NCI-H69 (cell line): ENCODE measurements around the gene HERPUD1.
"Not testable (repeated sequence)": the region's sequence is repeated elsewhere in the genome, so short reads cannot be mapped to it uniquely, and the experiment has no call there.

Experiments
- DNase-seq: peaks from one replicate; lab custom pipeline; 2025; lab: John Stamatoyannopoulos, UW

HERPUD1 gene, protein sequence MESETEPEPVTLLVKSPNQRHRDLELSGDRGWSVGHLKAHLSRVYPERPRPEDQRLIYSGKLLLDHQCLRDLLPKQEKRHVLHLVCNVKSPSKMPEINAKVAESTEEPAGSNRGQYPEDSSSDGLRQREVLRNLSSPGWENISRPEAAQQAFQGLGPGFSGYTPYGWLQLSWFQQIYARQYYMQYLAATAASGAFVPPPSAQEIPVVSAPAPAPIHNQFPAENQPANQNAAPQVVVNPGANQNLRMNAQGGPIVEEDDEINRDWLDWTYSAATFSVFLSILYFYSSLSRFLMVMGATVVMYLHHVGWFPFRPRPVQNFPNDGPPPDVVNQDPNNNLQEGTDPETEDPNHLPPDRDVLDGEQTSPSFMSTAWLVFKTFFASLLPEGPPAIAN

DNA sequence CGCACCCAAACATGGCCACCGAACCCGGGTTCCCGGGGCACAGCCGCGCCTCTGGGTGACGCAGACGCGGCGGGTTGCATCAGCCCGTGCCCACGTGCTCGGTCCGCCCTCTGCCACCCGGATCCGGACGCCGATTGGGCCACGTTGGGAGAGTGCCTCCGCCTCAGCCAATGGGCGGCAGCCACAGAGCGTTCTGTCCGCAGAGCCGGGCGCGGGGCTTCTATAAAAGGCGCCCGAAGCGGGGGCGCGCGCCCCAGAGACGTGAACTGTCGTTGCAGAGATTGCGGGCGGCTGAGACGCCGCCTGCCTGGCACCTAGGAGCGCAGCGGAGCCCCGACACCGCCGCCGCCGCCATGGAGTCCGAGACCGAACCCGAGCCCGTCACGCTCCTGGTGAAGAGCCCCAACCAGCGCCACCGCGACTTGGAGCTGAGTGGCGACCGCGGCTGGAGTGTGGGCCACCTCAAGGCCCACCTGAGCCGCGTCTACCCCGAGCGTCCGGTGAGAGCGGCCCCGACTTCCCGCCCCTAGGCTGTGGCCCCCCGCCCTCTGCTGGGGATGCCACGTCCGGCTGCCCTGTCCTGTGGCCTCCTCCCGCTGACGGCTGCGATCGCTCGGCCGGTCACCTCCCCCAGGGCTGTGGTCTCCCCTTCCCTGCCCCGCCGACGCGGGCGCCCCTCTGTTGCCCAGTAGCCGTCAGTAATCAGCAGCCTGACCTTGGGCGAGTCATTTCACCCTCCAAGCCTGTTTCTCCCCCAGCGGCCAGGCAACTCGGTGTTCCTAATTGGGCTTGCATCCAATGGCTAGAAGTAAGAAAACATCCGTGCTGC lies at the start of gene HERPUD1:
Gene HERPUD1, plus strand, starts transcription at position 251 of the 829 bp plus-strand sequence. Its CDS starts 103 bp downstream, at position 354.
- DNase-seq = peak; percentile 96

DNA sequence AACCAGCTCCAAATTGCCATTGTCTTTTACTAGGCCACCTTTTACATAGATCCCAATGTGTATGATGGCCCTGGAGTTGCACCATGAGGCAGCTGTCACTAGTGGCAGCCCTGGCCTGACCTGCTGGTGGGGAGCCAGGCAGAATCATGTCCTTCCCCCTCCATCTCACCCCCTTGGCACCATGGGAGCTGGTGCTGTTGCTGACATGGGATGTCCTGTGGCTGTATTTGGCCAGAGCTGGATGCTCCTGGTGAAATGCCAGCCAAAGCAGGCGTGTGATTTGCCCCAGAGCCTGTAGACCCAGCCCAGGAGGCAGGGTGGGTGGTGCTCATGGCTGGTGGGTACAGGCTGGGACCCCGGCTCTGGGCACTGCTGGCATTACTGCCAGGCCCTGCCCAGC lies 48.4 kb upstream of the HERPUD1 start:
- DNase-seq = no peak

DNA sequence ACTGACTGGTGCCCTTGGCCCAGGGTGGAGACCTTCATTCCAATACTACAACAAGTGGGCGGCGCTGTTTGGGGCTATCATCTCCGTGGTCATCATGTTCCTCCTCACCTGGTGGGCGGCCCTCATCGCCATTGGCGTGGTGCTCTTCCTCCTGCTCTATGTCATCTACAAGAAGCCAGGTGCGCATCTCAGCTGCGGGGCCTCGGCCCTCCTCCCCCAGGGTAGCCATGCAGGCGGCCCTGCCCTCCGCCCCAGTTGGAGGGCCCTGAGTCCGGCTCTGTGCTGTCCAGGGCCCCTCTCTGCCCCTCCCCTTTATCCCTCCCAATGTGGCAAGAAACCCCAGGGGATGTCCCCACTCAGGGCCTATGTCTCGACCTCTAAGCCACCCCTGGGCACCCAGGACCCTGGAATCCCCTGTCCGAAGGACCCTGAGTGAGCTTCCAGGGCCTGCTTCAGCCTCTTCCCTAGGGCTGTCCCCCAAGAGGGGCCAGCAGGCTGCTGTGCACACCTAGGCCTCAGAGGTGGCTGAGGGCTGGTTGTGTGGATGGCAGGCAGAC lies 47.8 kb upstream of the HERPUD1 start:
- no peak for DNase-seq

DNA sequence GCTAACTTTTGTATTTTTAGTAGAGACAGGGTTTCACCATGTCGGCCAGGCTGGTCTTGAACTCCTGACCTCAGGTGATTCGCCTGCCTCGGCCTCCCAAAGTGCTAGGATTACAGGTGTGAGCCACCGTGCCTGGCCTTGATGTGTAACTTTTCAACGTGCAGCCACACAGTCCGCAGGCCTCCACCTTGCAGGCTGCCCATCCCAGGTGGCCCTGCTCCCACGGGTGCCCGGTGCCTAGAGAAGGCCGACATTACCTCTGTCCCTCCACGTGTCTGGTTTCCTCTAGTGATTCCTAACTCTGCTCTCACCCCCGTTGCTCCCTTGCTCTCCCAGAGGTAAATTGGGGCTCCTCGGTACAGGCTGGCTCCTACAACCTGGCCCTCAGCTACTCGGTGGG lies 47.0 kb upstream of the HERPUD1 start:
- not testable (repeated sequence) for DNase-seq

DNA sequence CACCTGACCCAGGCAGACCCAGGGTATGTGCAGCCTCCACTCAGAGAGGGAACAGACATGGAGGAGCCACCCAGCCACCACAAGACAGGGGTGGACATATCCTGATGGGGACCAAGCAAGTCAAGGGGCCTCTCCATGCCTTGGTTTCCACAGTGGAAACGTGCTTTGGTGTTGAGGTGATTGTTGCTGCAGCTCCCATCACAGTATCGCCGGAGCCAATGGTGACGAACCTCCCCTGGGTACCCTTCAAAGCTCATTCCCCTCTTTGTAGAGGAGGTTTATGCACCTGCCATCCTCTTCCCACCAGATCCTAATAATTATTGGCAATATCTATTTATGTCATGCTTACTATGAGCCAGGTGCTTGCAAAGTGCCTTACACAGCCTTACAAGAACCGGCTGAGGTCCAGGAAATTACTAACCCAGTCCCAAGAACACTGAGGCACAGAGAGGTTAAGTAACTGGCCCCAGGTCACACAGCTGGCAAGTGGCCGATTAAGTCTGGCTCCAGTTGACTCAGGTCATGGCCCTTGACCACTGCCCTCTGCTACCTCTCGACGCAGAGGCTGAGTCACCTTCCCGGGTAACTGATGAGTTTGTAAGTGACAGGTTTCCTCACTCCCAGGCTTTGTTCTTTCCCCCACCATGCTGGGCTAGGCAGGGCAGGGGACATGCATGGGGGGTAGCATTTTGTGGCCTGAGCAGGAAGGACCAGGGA lies 46.3 kb upstream of the HERPUD1 start:
- DNase-seq = no peak

DNA sequence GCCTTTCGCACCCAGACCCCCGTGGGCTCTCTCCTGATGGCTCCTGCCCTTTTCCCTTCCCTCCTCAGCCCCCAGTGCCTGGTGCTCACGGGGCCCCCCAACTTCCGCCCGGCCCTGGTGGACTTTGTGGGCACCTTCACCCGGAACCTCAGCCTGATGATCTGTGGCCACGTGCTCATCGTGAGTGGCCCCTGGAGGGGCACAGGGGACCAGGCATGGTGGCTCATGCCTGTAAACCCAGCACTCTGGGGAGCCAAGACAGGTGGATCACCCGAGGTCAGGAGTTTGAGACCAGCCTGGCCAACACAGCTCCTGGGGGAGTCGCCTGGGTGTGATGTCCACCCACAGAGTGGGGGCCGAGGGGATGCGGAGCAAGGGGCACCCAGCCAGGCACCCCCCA lies 45.6 kb upstream of the HERPUD1 start:
- DNase-seq = no peak

DNA sequence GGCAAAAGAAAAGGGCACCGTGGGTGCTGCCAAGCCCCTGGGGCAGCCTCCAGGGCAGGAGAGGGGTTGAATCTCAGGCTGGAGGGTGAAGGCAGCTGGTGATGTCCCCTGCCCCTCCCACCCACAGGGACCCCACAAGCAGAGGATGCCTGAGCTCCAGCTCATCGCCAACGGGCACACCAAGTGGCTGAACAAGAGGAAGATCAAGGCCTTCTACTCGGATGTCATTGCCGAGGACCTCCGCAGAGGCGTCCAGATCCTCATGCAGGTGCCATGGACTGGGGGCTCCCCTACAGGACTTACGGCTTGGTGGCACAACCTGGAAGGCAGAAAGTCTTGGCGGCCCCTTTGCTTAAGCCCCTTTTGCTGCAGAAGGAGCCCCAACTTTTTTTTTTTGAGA lies 45.1 kb upstream of the HERPUD1 start:
- no peak for DNase-seq

DNA sequence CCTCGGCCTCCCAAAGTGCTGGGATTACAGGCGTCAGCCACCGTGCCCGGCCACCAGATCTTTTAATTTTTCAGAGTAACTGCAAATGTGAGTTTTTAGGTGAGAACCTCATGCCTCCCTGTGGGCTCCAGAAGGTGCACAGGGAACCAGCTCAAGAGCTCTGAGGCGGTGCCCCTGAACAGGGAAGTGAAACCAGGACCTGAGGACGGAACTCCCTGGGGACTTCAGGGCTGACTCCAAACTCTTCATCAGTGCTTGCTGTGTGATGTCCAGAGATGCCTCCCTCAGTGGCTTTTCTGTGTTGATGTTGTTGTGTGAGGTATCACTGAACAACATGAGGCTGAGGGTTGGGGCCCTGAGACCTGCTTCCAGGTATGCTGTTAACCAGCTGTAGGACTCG lies 43.1 kb upstream of the HERPUD1 start:
- DNase-seq = no peak

DNA sequence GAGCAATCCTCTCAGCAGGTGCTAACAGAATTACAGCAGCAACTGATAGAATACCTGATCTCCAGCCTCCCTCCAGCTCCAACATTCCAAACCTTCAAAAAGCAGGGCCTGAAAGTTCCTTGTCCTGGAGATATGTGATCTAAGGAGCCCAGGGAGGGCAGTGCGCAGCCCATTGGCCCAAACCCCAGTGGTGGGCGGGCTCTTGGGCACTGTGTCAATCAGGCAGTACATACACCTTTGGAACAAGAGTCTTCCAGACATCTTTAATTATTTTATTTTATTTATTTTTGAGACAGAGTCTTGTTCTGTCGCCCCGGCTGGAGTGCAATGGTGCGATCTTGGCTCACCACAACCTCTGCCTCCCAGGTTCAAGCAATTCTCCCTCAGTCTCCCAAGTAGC lies 42.7 kb upstream of the HERPUD1 start:
- DNase-seq = no peak

DNA sequence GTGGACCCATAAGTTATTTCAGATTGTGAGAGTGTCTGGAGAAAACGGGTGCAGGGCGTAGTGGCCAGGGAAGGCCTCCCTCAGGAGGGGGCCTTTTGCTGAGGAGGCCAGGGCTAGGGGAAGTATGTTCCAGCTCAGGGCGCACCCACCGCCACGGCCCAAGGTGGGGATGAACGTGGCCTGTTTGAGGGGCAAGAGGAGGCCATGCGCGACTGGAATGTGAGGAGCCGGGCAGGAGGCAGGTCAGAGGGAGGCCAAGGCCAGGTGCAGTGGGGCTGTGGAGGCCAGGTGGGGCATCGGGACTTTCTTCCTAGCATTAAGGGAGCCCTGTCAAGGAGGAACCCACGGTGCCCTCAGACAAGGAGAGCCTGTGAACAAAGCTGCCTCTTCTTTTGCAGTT lies 40.3 kb upstream of the HERPUD1 start:
- no peak for DNase-seq

DNA sequence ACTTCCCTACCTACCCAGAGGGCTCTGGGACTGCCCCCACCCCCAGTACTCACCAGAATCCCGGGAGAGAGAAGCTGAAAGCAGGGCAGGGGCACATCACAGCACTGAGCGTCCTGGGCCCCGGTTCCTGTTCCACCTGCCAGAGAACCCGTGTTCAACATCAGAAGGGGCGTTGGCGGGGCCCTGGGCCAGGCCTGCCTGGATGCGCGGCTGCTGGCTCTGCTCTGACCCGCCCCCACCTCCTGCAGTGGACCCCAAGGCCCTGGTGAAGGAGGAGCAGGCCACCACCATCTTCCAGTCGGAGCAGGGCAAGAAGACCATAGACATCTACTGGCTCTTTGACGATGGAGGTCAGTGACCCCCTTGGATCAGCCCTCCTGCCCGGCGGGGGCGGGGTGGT lies 39.2 kb upstream of the HERPUD1 start:
- no peak for DNase-seq

DNA sequence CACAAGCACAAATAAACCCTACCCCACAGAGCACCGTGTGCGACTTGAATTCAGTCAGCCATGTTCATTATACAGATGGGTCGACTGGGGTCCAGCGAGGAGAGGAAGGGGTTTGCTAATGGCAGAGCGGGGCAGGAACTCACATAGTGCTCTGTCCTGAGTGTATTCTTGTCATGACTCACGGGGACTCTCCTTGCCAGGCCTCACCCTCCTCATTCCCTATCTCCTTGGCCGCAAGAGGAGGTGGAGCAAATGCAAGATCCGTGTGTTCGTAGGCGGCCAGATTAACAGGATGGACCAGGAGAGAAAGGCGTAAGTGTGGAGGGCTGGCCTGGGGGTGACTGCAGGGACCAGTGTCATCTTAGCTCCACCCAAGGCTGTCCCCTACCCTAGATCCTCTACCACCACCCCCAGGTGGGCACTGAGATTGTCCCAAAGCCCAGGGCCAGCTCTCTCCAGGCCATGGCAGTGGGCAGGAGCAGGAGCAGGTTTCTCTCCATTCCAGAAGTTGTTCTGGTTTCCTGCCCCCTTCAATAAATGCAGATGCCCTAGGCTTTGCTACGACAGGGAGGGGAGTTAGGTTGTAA lies 37.5 kb upstream of the HERPUD1 start:
- no peak for DNase-seq

DNA sequence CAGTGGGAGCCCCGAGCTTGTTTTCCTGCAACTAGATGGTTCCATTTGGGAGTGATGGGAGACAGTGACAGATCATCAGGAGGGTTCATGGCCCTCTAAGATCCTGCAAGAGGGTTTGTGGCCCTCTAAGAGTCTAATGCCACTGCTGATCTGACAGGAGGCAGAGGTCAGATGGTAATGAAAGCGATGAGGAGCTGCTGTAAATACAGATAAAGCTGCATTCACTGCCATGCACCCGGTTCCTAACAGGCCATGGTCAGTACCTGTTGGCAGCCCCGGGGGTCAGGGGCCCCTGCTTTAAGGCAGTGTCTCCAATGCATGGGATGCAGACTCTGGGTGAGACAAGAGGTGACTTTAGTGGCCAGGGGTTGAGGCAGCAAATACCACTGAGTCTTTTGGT lies 36.1 kb upstream of the HERPUD1 start:
- no peak for DNase-seq

DNA sequence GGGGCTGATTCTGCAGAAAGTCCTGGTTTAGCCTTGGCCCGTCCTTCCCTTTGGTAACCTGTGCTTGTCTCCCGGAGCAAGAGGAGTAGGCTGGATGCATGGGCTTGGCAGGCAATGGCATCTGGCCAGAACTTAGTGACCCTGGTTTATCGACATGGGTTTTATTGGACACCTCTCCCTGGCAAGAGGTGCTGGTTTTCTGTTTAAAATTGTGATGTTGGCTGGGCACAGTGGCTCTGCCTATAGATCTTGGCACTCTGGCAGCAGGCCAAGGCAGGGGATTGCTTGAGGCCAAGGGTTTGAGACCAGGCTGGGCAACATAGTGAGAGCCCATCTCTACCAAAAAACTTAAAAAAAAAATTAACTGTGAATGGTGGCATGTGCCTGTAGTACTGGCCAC lies 35.7 kb upstream of the HERPUD1 start:
- peak; percentile 1 for DNase-seq

DNA sequence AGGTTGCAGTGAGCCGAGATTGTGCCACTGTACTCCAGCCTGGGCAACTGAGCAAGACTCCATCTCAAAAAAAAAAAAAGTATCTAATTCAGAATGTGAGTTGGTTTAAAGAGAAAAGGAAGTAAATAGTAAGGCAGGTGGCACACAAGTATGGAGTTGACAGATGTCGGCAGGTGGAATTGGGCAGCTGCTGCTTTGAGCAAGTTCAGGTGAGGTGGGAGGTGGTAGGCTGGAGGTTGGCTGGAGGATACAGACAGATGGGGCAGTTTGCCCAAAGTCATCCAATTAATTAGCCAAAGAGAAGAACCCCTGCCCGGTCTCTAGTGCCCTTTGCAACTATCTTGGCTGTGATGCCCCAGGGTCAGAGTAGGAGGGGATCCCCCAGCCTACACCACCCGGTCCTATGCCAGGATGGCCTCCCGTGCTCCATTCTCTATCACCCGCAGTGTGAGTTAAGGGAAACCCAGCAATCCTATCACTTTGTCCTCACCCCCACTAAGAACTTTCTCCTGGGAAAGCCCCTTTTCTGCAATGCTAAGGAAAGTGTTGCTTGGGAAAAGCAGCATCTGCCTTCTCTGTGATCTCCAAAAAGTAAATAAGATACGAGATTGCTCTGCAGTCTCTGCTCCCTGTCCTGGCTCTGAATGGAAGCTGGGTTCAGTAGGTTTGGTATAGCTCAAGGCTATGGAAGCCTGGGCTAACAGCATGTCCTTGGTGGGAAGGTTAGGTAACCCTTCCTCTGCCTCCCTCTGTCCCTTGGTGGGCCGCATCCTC lies 34.7 kb upstream of the HERPUD1 start:
- peak; percentile 29 for DNase-seq

DNA sequence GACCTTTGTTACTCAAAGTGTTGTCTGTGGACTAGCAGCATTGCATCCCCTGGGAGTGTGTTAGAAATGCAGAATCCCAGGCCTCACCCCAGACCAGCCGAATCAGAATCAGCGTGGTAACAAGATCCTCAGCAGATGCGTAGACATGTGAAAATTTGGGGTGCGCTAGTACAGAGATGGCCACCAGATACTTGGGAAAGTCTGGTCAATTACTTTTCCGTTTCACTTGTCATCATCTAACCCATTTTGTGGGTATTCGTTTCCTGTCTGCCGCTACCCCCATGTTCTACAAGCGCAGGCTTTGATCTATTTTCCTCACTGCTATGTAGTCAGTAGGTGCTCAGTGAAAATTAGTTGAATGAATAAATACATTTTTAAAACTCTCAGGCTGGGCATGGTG lies 33.1 kb upstream of the HERPUD1 start:
- DNase-seq = no peak

DNA sequence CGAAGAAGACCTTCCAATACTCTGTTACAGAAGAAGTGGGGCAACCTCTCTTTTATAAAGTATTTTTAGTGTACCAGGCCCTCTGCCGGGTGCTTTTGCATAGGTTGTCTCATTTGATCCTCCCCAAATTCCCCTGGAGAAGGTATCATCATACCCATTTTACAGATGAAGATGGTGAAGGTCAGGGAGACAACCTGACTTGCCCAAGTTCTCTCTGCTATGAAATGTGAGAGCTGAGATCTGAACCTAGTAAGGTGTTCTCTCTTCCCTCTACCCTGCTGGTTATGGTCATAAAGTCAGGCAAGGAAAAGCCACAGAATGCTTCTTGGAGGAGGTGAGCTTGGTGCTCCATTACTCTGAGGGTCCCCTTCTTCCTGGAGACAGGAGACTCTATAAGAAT lies 28.1 kb upstream of the HERPUD1 start:
- no peak for DNase-seq

DNA sequence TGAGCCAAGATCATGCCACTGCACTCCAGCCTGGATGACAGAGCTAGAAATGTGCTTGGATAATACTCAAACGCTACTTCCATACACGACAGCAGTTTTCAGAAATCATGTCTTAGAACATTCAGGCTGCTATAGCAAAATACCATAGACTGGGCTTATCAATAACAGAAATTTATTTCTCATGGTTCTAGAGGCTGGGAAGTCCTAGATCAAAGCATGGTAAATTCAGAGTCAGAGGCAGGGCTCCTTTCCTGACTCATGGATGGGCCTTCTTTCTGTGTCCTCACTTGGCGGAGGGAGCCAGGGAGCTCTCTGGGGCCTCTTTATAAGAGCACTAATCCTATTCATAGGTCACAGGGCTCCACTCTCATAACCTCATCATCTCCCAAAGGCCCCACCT lies 24.5 kb upstream of the HERPUD1 start:
- no peak for DNase-seq

DNA sequence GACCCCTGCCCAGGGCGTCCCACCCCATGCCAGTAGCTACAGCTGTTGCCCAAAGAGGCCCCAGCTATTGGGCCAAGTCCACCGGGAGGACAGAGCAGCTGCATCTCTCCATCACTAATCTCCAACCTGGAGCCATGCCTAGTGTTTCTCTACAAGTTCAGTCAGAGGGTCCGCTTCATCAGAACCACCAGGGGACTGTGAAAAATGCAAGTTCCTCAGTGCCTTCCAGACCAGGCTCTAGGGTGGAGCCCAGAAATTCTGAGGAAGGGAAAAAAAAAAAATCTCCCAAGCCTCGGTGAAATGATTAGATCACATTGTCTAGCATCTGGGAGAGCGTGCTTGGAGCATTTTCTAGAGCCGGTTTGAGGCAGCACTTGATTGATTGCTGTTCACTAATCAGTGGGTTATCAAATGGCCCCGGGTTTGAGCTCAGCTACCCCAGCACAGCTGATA lies 22.4 kb upstream of the HERPUD1 start:
- no peak for DNase-seq

DNA sequence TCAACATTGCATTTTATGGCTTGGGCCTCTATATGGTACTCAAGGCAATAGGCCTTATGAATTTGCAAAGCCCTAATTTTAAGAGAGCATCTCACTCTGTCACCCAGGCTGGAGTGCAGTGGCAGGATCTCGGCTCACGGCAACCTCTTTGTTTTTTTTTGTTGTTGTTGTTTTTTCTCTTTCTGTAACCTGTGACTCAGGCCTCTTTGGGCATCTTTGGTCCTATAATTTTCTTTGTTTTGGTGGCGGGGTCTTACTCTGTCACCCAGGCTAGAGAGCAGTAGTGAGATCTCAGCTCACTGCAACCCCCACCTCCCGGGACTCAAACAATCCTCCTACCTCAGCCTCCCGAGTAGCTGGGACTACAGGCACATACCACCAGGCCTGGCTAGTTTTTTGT lies 21.8 kb upstream of the HERPUD1 start:
- no peak for DNase-seq
